GM13977 (cell line): ENCODE results near the gene TADA2B.

ENCODE experiments used
- DNase-seq: peaks from one replicate; pipeline ENCODE4 v3.0.0; 2012; ENCODE audit warnings: low spot score
- in situ Hi-C: fragments of 300-500 bp; cut with MboI; formaldehyde crosslinking; loops from one replicate; pipeline ENCODE4 v1.12.0; 2022; ENCODE audit warnings: low sequenced_read_pairs, low pct_unique_long_range_greater_than_20kb, mixed read lengths, inconsistent platforms; ENCODE audit not compliant: unreplicated experiment
- TF ChIP-seq, protein P1 (sequence below): IDR thresholded peaks from 2 replicates; pipeline ENCODE4 v1.5.1; 2012; ENCODE audit warnings: mild to moderate bottlenecking, control low read depth; ENCODE audit not compliant: insufficient read depth; ENCODE audit errors: extremely low read depth, missing control alignments

The TADA2B gene

DNA sequence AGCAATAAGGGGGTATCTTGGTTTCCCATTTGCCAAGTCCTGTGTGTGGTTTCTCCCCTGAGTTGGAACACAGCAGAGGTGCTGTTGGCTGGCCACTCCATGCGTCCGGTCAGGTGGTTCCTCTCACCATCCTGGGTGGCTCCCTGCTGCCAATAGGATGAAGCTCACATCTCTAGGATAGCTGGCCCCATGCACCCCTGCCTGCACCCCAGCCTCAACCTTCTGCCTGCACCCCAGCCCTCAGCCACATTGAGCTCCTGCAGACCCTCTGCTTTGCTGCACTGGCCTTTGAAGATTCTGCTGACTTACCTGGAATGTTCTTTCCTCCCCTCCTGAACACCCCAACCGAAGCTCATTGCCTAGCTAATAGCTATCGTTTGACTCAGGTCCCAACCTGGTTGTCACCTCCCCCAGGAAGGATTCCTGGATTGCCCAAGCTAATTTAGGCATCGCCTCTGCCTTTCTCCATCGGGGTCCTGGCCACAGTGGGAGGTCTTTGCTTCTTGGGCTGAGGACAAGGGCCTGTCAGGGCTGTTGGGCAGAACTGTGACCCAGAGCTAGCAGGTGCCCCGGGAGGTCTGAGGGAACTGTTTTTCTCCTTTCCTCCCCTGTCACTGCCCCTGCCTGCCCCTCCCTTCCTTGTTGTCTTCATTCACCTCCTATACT lies 61.3 kb downstream of the TADA2B start:
- no peak for DNase-seq
- in situ Hi-C loops: no loop called here
- TF ChIP-seq, protein P1, sequence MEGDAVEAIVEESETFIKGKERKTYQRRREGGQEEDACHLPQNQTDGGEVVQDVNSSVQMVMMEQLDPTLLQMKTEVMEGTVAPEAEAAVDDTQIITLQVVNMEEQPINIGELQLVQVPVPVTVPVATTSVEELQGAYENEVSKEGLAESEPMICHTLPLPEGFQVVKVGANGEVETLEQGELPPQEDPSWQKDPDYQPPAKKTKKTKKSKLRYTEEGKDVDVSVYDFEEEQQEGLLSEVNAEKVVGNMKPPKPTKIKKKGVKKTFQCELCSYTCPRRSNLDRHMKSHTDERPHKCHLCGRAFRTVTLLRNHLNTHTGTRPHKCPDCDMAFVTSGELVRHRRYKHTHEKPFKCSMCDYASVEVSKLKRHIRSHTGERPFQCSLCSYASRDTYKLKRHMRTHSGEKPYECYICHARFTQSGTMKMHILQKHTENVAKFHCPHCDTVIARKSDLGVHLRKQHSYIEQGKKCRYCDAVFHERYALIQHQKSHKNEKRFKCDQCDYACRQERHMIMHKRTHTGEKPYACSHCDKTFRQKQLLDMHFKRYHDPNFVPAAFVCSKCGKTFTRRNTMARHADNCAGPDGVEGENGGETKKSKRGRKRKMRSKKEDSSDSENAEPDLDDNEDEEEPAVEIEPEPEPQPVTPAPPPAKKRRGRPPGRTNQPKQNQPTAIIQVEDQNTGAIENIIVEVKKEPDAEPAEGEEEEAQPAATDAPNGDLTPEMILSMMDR: no peak

DNA sequence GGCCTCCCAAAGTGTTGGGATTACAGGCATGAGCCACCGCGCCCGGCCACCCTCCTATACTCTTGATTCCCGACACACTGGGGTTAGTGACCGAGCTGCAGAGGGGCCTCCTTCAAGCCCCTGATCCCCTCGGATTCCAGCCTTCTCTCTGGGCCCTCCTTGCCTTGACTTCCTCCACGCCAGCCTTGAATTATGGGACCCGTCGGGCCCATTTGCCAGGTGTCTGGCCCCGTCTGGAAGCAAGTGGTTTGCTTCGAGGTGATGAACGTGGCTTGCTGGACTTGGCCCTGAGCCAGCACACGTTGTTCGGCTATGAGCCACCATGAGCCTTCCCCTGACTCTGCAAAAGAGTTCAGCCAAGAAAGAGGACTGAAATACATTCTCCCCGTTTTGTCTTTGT lies 62.1 kb downstream of the TADA2B start:
- TF ChIP-seq, protein P1: no peak
- no peak for DNase-seq
- in situ Hi-C loops: no loop called here

DNA sequence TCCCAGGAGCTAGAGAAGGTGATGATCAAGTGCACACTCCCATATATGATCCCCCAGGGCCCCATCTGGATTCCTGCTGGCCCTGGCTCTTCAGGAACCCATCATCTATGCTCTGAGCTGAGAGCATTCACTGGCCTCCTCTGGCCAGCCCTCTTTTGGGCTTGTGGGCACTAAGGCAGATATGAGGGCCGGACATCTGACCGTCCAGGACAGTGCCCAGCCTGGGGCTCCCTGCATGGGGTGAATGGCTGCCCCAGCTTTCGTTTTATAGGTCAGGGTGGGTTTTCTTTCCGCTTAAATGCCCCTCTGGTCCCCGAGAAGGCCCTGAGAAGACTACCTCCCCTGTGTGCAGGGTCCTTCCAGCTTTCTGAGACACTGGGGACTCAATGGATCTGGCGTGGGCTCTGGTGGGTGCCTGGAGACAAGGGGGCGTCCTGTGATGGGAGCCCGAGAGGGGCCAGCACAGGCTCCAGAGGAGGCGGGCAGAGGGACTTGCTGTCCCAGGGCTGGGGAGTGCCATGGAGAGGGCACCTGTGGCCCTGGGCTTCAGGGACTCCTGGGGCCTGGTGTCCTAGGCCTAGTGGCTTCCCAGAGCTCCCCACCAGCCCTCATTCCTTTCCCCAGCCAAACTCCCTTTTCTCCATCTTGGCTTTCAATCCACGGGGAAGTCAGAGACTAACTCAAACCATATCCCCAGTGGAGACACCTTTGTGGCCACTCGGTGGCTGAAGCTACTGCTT lies 64.2 kb downstream of the TADA2B start:
- no peak for DNase-seq
- TF ChIP-seq, protein P1: no peak
- in situ Hi-C loops: no loop called here
